Lower lobe of right lung (tissue), 2 donors: ENCODE measurements around the gene MTG1. TPM values are rescaled to one million over a fixed set of nuclear protein-coding genes. Genes with fewer than 3 reads are reported as not detected.
"Not testable (repeated sequence)": the region's sequence is repeated elsewhere in the genome, so short reads cannot be mapped to it uniquely, and the experiment has no call there.

ENCODE experiments used
- ATAC-seq, 2 donors: fragments of 200-7000 bp; cut with Tn5 transposase; one replicate each; pipeline ENCODE4 v1.9.1; 2020 to 2022; ENCODE audit warnings: mild to moderate bottlenecking in 2 of 2, moderate library complexity in 2 of 2
- DNase-seq: peaks from one replicate; pipeline ENCODE4 v3.0.0-alpha.2; 2020
- H3K27ac ChIP-seq: fragments of 200-600 bp; one replicate; pipeline ENCODE4 v1.8.0; 2022
- H3K27me3 ChIP-seq: fragments of 200-600 bp; one replicate; pipeline ENCODE4 v1.8.0; 2022; ENCODE audit warnings: low read depth
- H3K36me3 ChIP-seq: fragments of 200-600 bp; one replicate; pipeline ENCODE4 v1.8.0; 2022; ENCODE audit warnings: mild to moderate bottlenecking
- H3K4me1 ChIP-seq: fragments of 200-600 bp; one replicate; pipeline ENCODE4 v1.8.0; 2022
- H3K4me3 ChIP-seq: fragments of 200-600 bp; one replicate; pipeline ENCODE4 v1.8.0; 2022; ENCODE audit warnings: mild to moderate bottlenecking
- H3K9me3 ChIP-seq: fragments of 200-600 bp; one replicate; pipeline ENCODE4 v1.8.0; 2022
- CTCF ChIP-seq: fragments of 200-600 bp; IDR thresholded peaks from one replicate; pipeline ENCODE4 v1.8.0; 2022; ENCODE audit warnings: antibody characterized with exemption, mild to moderate bottlenecking
- intact Hi-C: fragments of 100-400 bp; cut with DNase I; formaldehyde crosslinking; loops from one replicate; pipeline ENCODE4 v1.11.0; 2022
- total RNA-seq: library from RNA; stranded (reverse); fragmentation: NEBNext Ultra II Directional; extraction: Animal tissue kit (Norgen Biotek cat#: 25700); gene quantifications from one replicate; pipeline ENCODE4 v1.2.1, GENCODE V29; 2021
- donor health status: DM: no; HTN: yes; CAD: no; lungs with severe emphysema.

MTG1 gene
- total RNA-seq, 1 donor from 2014 or later = 41.7 TPM

GRCh38 chr10:133373174-133374090 is 20.5 kb upstream of the MTG1 start, which contains the start of gene ECHS1:
TSS of gene ECHS1 (minus strand) at chr10:133373354. CDS start at chr10:133373333, 21 bp downstream.
- Histone ChIP-seq H3K4me3 (peak within 1 kb of the TSS; percentile 70), H3K27me3 (no peaks in the 10 kb centered on the region), H3K4me1 (peaks cover 25% of the 10 kb centered on the region), H3K27ac (peak within 1 kb of the TSS; percentile 90), H3K9me3 (no peaks in the 10 kb centered on the region), H3K36me3 (peaks cover 31% of the 10 kb centered on the region)
- DNase-seq (peak; percentile 98), ATAC-seq (peak; percentile 98 to 99)
- intact Hi-C loops = no loop called here
- no peak for TF ChIP-seq CTCF

- no peak overlapping the region for H3K4me3 ChIP-seq
- intact Hi-C loops = no loop called here
Observed at GRCh38 chr10:133375357-133376115, 18.4 kb upstream of the MTG1 start.

GRCh38 chr10:133376183-133376582 is 17.8 kb upstream of the MTG1 start:
- H3K4me3 ChIP-seq, H3K27ac ChIP-seq, intact Hi-C loops, H3K36me3 ChIP-seq, ATAC-seq, DNase-seq, H3K27me3 ChIP-seq, H3K9me3 ChIP-seq: not testable (repeated sequence)
- H3K4me1 ChIP-seq = peaks cover 37% of the 10 kb centered on the region

More at GRCh38 chr10:133375357-133376115, 18.4 kb upstream of the MTG1 start:
- no peaks in the 10 kb centered on the region for H3K9me3 ChIP-seq
- ATAC-seq (no peak), DNase-seq (no peak)
- H3K36me3 ChIP-seq = peaks cover 10% of the 10 kb centered on the region
- TF ChIP-seq CTCF = no peak
- H3K27ac ChIP-seq = no peak overlapping the region
- no peaks in the 10 kb centered on the region for H3K27me3 ChIP-seq
- peaks cover 37% of the 10 kb centered on the region for H3K4me1 ChIP-seq

- ATAC-seq (no peak), DNase-seq (peak; percentile 50)
- peaks cover 31% of the 10 kb centered on the region for H3K4me1 ChIP-seq
- no peaks in the 10 kb centered on the region for H3K36me3 ChIP-seq
- H3K9me3 ChIP-seq = no peaks in the 10 kb centered on the region
- no peak overlapping the region for H3K27ac ChIP-seq
- H3K4me3 ChIP-seq = no peak overlapping the region
- TF ChIP-seq CTCF = no peak
- intact Hi-C loops = no loop called here
- no peaks in the 10 kb centered on the region for H3K27me3 ChIP-seq
Observed at GRCh38 chr10:133377025-133377817, 16.7 kb upstream of the MTG1 start.

GRCh38 chr10:133377818-133378250 is 16.1 kb upstream of the MTG1 start:
- no peaks in the 10 kb centered on the region for H3K36me3 ChIP-seq
- H3K4me1 ChIP-seq = peaks cover 28% of the 10 kb centered on the region
- DNase-seq (no peak), ATAC-seq (no peak)
- no peaks in the 10 kb centered on the region for H3K9me3 ChIP-seq
- peak overlapping the region; percentile 85 for H3K27ac ChIP-seq
- intact Hi-C loops = no loop called here
- no peaks in the 10 kb centered on the region for H3K27me3 ChIP-seq
- peak overlapping the region; percentile 95 for H3K4me3 ChIP-seq
- no peak for TF ChIP-seq CTCF
